SK-MEL-5 (cell line): Measurements from ENCODE around the gene CALHM5. TPM values are rescaled to one million over a fixed set of nuclear protein-coding genes. Genes with fewer than 3 reads are reported as not detected.
"Not testable (repeated sequence)": the region's sequence is repeated elsewhere in the genome, so short reads cannot be mapped to it uniquely, and the experiment has no call there.

ENCODE experiments used
- DNase-seq: peaks from one replicate; pipeline ENCODE4 v3.0.0-alpha.2; 2016; ENCODE audit warnings: low read depth, low spot score
- in situ Hi-C: cut with HindIII; loops from 2 replicates; pipeline ENCODE4 v1.10.0; 2016; ENCODE audit warnings: low sequenced_read_pairs, high pct_unique_total_duplicates, low pct_unique_long_range_greater_than_20kb
- total RNA-seq: library from RNA; depleted of rRNA; stranded (reverse); fragments of >200 nt; shearing (Covaris generic); gene quantifications from 2 replicates; pipeline ENCODE4 v1.2.3, GENCODE V29; 2014

CALHM5 gene
- total RNA-seq, 1 experiment from 2014 or later = not detected

DNA sequence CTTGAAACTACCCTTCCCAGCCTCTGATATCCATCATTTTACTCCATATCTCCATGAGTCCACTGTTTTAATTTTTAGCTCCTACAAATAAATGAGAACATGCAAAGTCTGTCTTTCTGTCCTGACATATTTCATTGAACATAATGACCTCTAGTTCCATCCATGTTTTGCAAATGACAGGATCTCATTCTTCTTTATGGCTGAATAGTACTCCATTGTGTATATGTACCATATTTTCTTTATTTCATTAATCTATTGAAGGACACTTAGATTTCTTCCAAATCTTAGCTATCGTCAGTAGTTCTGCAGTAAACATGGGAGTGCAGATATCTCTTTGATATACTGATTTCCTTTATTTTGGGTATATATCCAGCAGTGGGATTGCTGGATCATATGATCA, 16.3 kb upstream of the CALHM5 start:
- not testable (repeated sequence) for DNase-seq

DNA sequence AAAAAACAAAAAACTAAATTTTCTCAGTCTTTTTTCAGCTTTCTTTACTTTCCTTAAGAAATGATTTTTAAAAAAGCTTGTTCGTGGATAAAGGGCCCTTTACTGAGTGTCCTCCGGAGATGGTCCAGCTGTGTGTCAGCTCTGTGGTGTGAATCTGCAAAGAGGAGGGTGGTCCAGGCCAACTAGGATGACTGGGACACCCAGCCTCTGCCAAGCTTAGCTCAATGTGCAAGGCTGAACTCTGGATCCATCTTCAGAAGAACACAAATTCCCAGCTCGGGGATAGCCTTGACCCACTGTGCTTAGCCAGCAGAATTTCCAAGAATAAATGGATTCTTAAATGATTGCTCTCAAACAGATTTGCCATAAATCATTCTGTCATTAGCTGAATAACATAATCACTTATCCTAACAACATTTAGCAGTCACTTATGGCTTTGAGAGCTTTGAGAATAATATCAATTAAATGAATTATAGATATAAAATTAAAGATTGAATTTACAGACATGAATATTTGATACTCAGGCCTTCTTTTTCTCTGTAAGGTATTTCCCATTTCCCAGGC, 14.2 kb upstream of the CALHM5 start:
- in situ Hi-C loops = no loop called here
- DNase-seq = no peak

More for the DNA sequence above, 16.3 kb upstream of the CALHM5 start:
- in situ Hi-C loops = not testable (repeated sequence)

DNA sequence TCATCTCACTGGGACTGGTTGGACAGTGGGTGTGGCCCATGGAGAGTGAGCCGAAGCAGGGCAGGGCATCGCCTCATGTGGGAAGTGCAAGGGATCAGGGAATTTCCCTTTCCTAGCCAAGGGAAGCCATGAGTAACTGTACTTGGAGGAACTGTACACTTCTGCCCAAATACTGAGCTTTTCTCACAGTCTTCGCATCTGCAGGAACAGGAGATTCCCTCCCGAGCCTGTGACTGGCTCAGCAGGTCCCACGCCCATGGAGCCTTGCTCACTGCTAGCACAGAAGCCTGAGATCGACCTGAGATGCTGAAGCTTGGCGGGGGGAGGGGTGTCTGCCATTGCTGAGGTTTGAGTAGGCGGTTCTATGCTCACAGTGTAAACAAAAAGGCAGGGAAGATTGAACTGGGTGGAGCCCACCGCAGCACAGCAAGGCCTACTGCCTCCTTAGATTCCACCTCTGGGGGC, 10.4 kb upstream of the CALHM5 start:
- DNase-seq = no peak
- in situ Hi-C loops = no loop called here

DNA sequence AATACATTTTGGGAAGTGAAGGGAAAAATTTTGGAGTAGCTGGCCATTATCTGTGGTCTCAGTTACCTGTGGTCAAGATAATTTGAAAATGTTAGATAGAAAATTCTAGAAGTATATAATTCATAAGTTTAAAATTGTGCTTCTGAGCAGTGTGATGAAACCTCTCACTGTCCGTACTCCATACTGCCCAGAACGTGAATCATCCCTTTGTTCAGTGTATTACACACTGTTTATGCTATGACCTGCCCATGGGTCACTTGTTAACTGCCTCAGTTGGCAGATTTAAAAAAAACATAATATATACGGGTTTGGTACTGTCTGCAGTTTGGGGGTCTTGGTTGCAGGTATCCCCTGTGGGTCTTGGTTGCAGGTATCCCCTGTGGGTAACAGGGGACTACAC, 4.1 kb upstream of the CALHM5 start:
- DNase-seq = no peak
- in situ Hi-C loops = no loop called here

DNA sequence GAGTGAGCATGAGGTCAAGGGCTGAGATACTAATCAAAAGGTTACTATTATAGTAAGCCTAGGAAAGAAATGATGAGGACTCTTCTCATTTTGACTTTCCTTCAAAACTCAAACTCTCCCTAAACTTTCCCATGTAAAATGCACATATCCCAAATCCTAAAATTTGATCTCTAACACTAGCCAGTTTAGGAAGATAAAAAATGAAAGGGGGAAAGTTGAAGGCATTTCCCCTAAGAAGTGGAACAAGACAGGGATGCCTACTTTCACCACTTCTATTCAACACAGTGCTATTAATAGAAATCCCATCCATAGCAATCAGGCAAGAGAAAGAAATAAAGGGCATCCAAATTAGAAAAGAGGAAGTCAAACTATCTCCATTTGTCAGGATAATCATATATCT, 2.9 kb upstream of the CALHM5 start:
- in situ Hi-C loops = no loop called here
- no peak for DNase-seq

DNA sequence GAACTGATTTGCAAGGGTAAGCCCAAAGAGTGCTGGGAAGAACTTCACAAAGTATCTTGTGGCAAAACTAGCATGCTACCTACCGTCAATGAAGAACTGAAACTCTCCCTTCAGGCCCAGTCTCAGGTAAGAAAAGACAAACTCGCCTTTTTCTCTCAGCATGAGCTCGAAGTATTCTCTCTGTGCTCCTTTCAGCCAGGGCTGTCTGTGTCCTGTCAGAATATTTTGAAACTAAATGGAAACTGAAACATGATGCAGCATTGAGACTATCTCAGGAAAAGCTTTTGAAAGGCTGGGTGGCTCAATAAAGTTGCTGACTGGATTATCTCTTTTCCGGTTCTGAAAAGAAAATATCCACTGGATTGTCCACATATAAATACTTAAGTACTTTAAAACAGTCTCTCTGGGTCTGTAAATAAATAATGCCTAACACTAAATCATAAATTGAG, 696 bp downstream of the CALHM5 start:
- no peak for DNase-seq
- in situ Hi-C loops = no loop called here

DNA sequence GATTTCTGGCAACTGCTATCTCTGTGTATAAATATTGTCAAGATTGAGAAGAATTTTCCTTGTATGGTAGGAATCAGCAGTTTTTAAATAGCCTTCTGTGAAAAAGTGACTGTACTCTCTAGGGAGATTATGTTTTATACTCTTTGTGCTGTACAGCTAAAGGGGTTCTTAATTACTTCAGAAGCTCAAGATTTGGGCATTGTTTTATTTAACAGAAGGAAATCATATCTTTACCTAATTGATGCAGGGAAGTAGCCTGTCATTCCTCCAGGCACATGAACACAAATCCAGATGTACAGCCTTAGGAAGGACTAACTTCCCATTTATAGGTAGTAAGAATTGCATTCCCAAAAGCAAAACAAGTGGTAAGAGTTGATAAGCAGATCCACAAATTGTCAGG, 1.3 kb downstream of the CALHM5 start:
- DNase-seq = no peak
- in situ Hi-C loops = no loop called here

DNA sequence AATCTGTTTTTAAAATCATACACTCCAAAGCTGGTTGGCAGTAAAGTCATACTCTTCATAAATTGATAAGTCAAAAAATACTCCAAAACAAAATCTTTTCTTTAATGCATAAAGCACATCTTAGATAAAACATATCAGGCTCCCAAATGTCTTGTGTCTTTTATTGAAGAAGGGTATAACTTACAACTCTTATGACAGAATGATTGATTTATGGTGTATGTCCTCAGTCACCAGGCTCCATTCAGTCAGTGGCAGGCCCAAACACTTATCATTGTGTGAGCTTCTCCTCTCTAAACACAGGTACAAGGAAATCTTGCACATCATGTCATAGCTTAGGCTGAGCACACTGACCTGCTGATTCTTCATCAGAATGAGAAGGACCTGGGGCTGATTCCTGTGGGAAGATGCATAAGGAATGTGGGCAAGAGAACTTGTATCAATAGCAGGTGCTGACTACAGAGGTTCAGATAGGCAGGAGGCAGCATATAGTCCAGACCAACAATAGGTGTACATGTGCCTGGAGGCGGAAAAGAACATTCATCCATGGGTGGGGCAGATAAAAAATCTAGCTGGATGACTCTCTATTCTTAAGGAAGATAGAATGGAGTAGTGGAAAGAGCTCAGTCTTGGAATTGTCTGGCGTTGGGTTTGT, 1.9 kb downstream of the CALHM5 start:
- no peak for DNase-seq
- in situ Hi-C loops = no loop called here

DNA sequence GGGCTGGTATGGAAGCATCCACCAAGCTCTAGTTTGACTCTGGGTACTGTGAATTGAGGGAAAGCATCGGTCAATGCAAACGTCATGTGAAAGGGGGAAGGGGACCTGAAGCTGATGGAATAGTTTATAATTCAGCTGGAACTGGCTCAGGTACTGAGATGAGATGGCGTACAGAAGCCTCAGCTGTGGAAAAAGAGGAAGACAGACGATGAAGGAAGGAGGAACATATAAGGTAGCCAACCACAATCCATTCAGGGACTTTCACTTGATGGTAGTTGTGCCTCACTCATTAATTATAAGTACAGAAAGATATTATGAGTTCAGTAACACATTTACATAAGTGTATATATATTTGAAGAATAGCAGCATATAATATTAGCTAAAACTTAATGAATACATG, 2.7 kb downstream of the CALHM5 start:
- in situ Hi-C loops = no loop called here
- no peak for DNase-seq

DNA sequence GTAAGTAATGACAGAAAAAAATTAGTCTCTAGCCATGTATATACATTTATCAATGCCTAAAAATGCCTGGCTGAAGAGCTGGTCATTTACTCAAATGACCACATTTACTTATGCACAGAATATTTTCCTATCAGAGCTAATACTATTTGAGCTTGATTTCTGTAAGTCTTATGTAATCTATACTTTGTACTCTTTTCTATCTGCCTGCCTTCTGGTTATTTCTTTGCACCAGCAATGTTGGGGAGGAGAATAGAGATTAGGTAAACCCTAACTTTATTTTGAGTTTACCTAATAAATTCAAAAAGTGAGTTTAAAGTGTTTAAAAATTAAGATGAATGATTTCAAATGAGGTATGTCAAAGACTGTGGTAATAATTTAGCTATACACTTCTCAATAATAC, 3.7 kb downstream of the CALHM5 start:
- in situ Hi-C loops = no loop called here
- DNase-seq = no peak

DNA sequence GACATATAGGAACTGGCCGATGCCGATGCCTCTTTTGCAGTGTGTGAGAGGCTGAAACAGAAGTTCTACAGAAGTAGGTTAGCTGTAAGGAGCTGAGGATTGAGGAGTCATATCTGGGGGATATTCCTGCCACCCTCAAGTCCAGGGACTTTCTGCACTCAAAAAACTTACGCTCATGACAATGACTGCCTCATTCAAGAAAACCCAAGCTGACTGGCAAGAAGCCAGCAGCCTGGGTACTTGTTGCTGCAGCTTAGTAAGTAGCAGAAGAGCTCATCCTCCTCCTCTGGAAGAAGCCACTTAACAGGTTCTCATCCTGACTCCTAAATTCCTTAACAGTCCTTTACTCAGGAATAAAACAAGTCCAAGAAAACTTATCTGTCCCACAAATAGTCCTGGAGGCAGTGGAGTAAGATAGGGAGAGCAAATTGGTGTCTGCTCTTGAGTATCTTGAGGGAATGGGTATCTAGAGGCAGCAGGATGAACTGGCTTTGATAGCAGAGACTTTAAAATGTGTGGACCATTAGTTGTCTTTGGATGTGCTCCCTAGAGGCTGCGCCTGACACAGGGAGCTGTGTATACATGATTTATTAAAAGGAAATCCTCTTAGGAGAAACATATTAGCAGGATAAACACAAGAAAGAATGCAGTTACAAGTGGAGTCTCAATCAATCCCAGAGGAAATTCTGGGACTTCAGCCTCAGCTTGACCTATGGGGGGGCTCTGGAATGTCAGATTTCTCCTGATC, 7.4 kb downstream of the CALHM5 start:
- in situ Hi-C loops = no loop called here
- DNase-seq = no peak

DNA sequence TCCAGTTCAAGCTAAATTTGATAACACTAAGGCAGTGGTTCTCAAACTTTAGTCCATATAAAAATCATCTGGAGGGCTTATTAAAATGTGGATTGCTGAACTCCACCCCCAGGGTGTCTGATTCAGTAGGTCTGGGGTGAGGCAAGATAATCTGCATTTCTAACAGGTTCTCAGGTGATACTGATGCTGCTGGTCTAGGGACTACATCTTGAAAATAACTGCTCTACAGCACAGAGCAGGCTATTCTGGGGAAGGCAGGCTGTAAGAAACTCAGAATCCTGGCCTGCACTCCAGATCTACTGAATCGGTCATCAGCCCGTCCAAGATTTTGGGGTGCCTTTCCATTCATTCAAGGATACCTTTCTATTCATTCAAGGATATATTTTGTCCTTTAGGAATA, 11.5 kb downstream of the CALHM5 start:
- in situ Hi-C loops = no loop called here
- DNase-seq = no peak

DNA sequence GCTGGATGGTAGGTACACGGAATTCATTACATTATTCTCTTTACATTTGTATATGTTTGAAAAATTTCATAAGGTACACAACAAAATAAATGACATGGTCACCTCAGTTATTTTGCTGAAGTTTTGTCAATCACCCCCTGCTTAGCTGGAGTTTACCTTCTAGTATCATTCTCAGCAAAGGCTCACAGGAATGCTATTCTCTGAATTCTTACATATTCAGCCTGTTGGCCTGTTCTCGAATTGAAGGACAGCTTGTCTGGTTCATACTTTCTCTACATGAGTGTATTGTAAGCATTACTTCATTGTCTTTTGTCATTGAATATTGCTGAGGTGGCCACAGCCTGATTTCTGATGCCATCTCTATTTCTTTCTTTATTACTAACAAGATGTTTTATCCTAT, 12.8 kb downstream of the CALHM5 start:
- DNase-seq = no peak
- in situ Hi-C loops = no loop called here

DNA sequence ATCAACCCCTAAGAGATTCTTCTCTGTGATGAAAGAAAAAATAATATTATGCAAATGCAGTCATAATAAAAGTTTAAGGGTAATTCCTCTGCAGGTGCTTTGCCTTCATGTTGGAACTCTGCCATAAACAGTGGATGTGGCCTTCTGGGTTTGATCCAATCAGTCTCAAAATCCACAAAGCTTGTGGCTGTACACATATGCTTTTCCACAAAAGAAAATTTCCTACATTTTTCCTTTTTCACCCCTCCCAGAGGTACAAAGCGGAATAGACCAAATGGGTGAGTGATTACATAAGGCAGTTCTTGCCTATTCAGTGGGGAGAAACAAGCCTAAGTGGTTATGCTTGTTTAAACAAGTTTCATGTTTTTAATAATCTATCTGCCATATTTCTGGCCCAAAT, 16.7 kb downstream of the CALHM5 start:
- DNase-seq = no peak
- in situ Hi-C loops = no loop called here

DNA sequence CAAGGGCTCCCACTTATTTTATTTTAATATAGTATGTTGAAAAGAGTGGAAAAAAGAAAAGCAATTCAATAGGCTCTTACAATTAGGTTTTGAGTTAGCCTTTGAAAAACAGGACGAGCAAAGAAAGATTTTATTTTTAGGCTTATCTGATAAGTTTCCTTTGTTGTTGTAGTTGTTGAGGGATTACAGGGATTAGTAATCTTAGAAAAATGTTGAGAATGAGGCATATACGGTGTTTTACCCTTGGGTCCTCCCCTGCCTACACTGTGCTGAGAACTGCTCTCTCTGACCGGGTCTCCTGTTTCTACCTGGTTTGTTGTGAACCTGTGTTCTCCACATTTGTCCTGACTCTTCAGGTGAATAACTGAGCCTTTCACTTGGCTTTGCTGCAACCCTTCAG, 17.3 kb downstream of the CALHM5 start:
- in situ Hi-C loops = no loop called here
- no peak for DNase-seq

DNA sequence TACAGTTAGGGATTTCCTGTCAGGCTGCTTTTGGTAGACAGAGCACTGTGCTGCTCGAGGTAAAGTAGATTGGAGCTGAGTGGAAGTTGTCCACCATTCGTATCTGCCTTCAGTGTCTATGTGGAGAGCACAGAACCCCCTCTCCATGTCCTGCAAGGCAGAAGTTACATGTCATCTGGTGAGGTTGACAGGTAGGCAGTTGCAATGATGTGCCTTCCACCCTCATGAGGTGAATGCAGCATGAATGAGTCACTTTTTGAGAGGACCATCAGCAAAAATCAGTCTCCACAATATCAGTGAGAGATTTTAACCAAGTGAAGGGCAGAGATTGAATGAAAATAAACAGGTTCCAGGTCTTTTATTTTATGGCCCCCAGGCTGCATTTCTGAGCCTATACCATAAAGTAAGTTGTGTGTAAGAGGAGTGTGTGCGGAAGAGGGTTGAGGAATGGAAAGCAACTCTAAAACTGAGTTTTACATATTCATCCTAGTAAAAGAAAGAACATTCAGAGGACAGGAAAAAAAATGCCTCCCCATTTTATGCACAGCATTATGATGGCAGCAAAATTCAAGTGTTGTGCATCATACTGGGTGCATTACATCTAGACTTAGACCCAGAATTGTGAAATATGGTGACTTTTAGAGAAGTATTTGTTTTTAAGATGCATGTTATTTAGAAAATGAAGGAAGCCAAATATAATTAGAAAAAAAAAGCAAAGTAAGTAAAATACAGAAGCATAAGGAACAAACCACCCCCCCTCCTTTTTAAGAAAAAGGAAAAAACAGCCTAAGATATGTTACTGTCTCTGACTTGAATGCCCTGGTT, 18.2 kb downstream of the CALHM5 start:
- in situ Hi-C loops = no loop called here

DNA sequence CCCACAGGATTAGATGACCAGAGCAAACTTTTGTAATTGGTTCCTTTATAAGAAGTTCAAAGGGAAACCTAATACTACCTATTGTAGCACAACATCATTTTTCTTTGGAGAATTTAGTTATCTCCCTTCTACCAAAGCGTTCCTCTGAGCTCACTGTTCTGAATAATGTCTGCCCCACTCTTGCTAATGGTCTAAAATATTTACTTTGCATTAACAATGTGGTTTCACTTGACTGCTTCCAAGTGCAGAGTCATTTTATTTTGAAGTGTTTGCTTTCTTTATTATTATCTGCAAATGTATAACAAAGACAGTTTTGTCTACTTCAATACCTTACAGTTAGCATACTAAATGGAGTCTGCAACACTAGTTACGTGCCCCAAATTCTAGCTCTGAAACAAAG, 19.0 kb downstream of the CALHM5 start:
- no peak for DNase-seq
- in situ Hi-C loops = no loop called here

More for the DNA sequence above, 18.2 kb downstream of the CALHM5 start:
- no peak for DNase-seq
